Fibroblast of villous mesenchyme (primary cell): ENCODE data around the gene RABGGTA. TPM values are rescaled to one million over a fixed set of nuclear protein-coding genes. Genes with fewer than 3 reads are reported as not detected.

Experiments used
- DNase-seq: peaks from one replicate; pipeline ENCODE4 v3.0.0-alpha.2; 2010; ENCODE audit warnings: low read depth
- H3K4me3 ChIP-seq: 2 replicates; pipeline ENCODE4 v1.5.1; 2011; ENCODE audit warnings: low read depth, mild to moderate bottlenecking, low read length
- CTCF ChIP-seq: IDR thresholded peaks from 2 replicates; pipeline ENCODE4 v1.5.1; 2012; ENCODE audit warnings: low read depth, mild to moderate bottlenecking, low read length; ENCODE audit not compliant: insufficient read depth
- total RNA-seq: library from RNA; depleted of rRNA; stranded (reverse); fragments of >200 nt; gene quantifications from 2 replicates; pipeline ENCODE4 v1.2.3, GENCODE V29; 2012

RABGGTA gene
- total RNA-seq, 1 donor, result 28.1 TPM

GRCh38 chr14:24278424-24278823 lies 7.0 kb upstream of the RABGGTA start:
- no peak for DNase-seq
- no peak for TF ChIP-seq CTCF
- no peak overlapping the region for H3K4me3 ChIP-seq

DNA sequence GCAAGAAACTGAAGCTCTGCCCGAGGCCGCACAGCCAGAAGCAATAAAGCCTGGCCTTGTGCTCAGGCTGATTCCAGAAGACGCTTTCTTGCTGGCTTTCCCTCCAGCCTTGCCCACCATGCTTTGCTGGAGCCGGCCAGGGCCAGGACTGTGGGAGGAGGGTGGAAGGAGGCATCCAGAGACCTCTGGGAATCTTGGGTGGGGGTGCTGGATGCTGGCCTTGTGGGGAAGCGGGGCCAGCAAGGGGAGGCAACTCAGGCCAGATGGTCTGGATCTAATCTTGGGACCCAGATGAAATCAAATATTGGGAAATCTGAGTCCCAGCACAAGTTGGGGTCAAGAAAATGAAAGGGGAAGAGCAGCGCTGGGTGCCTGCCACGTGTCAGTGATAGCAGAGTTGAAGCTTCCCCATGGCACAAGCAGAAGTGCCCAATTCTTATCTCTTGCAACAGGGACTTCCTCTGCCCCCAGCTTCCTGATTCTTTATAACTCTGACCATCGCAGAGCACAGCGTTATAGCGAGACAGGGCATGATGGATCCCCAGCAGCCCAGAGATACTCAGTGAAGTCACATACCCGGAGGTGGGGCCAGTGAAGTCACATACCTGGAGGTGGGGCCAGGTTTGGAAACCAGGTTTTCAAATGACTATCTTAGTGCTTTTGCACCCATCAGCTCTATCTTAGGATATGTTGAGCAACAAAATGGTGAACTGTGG lies 6.4 kb upstream of the RABGGTA start:
- TF ChIP-seq CTCF, result no peak
- DNase-seq, result no peak

GRCh38 chr14:24277071-24277470 lies 5.7 kb upstream of the RABGGTA start:
- no peak for TF ChIP-seq CTCF
- DNase-seq, result no peak
- H3K4me3 ChIP-seq, result no peak overlapping the region

More for the DNA sequence above, 6.4 kb upstream of the RABGGTA start:
- no peak overlapping the region for H3K4me3 ChIP-seq

DNA sequence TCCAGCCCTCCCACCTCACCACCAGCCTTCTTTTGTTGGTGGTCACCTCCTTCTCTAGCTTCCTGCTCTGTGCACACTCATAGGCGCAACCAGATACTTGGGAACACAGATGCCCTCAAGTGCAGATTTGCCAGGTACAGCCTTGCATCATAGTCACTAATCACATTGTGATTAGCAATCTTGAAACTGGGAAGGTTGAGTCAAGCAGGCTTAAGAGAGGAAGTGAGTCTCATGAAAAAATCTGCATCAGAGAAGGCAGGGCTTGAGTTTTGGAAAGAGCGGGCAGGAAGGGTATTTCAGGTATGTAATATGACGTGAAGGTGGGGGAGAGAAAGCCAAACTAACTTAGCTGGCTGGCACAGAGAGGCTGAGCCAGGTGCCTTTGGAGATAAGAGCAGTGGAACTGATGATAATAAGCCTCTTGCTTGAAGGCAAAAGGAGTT lies 2.7 kb upstream of the RABGGTA start:
- TF ChIP-seq CTCF, result no peak
- H3K4me3 ChIP-seq, result no peak overlapping the region
- no peak for DNase-seq

DNA sequence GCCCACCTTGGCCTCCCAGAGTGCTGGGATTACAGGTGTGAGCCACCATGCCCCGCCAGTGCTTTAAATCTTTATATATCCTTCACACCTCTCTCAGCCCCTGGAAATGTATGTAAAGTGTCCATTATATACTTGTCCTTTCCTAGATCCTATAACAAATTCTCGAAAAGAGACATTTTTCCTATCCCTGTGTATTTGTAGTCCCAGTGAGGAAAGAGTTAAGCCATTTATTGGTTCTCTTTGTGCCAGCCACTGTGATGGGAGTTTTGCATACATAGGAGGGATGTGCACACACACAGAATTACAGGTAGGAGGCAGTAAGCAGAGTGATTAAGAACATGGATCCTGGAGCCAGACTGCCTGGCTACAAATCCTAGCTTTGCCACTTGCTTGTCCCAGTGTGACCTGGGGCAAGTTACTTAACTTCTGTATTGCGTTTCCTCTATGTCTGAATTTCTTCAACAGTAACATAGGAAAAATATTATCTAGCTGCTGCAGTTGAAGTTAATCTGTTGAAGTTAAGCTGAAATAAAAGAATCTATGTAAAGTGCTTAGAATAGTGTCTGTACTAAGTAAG lies 2.1 kb upstream of the RABGGTA start:
- no peak overlapping the region for H3K4me3 ChIP-seq
- TF ChIP-seq CTCF, result no peak
- DNase-seq, result no peak

- H3K4me3 ChIP-seq, result no peak overlapping the region
- no peak for DNase-seq
- no peak for TF ChIP-seq CTCF
Observed at GRCh38 chr14:24272467-24272866, 1.1 kb upstream of the RABGGTA start.
